Stomach (tissue), 9 donors: ENCODE data around the gene SEMA5A. TPM values are rescaled to one million over a fixed set of nuclear protein-coding genes. Genes with fewer than 3 reads are reported as not detected.

Experiments
- DNase-seq, 2 donors: peaks; one replicate each; pipeline versions ENCODE4 v3.0.0 to v3.0.0-alpha.2; 2013 to 2019
- H3K27ac ChIP-seq, 5 donors: fragments of 200-600 bp in 4 of 5; sonication (generic) in 4 of 5; one replicate each; pipeline ENCODE4 v1.5.1; 2013 to 2019; ENCODE audit warnings: mild to moderate bottlenecking in 1 of 5, moderate library complexity in 1 of 5
- H3K27me3 ChIP-seq, 3 donors: fragments of 200-600 bp; sonication (generic); one replicate each; pipeline ENCODE4 v1.5.1; 2017 to 2019; ENCODE audit warnings: mixed run types in 1 of 3
- H3K36me3 ChIP-seq, 4 donors: fragments of 200-600 bp; sonication (generic); 1 replicate in 3 of 4; 2 replicates in 1 of 4; pipeline ENCODE4 v1.5.1; 2016 to 2019
- H3K4me1 ChIP-seq, 4 donors: fragments of 200-600 bp; sonication (generic); one replicate each; pipeline ENCODE4 v1.5.1; 2016 to 2019
- H3K4me3 ChIP-seq, 4 donors: fragments of 200-600 bp; sonication (generic) in 3 of 4; one replicate each; pipeline ENCODE4 v1.5.1; 2016 to 2019; ENCODE audit warnings: mild to moderate bottlenecking in 1 of 4
- H3K9me3 ChIP-seq, 4 donors: fragments of 200-600 bp; sonication (generic); one replicate each; pipeline ENCODE4 v1.5.1; 2016 to 2019
- CTCF ChIP-seq, 7 experiments: fragments of 450-650 bp in 4 of 7; fragments of 200-600 bp in 3 of 7; sonication (generic) in 3 of 7; IDR thresholded peaks; one replicate each; pipeline ENCODE4 v1.5.1; 2016 to 2019; ENCODE audit warnings: antibody characterized with exemption in 7 of 7, control low read depth in 2 of 7, mild to moderate bottlenecking in 1 of 7
- EP300 ChIP-seq: sonication (generic); formaldehyde crosslinking; IDR thresholded peaks from one replicate; pipeline ENCODE4 v1.6.1; 2017; ENCODE audit warnings: antibody characterized with exemption
- POLR2A ChIP-seq, 4 donors: fragments of 450-650 bp; IDR thresholded peaks; one replicate each; pipeline ENCODE4 v1.6.1; 2016; ENCODE audit warnings: antibody characterized with exemption in 4 of 4, control low read depth in 2 of 4, mild to moderate bottlenecking in 1 of 4, moderate library complexity in 1 of 4
- POLR2AphosphoS5 ChIP-seq, 3 donors: sonication (generic); formaldehyde crosslinking; IDR thresholded peaks; one replicate each; pipeline ENCODE4 v1.6.1; 2016; ENCODE audit warnings: antibody characterized with exemption in 3 of 3
- WGBS, 5 donors: extraction: QIAGEN DNeasy Blood & Tissue Kit in 3 of 5; methylation state at CpG; one replicate each; pipeline versions ENCODE4 v1.1.5 to v1.1.7; 2013 to 2018; 5-methylcytosine and 5-hydroxymethylcytosine counted together
- intact Hi-C: fragments of 100-400 bp; cut with DNase I; formaldehyde crosslinking; loops from one replicate; pipeline ENCODE4 v1.15.1; 2023; ENCODE audit warnings: low total_unique reads
- polyA plus RNA-seq, 3 donors: library from polyadenylated mRNA; stranded (reverse); fragments of 200-250 nt; gene quantifications; one replicate each; pipeline ENCODE4 v1.2.3, GENCODE V29; 2013
- total RNA-seq, 5 donors: library from RNA; depleted of rRNA; stranded (reverse); fragments of >200 nt; gene quantifications; one replicate each; pipeline versions ENCODE4 v1.1.0 to v1.2.3, GENCODE V29; 2014 to 2016
- donor health status: healthy with polysubstance abuse.
- donor health status: Bipolar disorder and iron deficiency.
- donor health status: healthy.

The SEMA5A gene
- total and polyA plus RNA-seq, 8 donors = 0.62 to 26.4 (median 3.2) TPM

DNA sequence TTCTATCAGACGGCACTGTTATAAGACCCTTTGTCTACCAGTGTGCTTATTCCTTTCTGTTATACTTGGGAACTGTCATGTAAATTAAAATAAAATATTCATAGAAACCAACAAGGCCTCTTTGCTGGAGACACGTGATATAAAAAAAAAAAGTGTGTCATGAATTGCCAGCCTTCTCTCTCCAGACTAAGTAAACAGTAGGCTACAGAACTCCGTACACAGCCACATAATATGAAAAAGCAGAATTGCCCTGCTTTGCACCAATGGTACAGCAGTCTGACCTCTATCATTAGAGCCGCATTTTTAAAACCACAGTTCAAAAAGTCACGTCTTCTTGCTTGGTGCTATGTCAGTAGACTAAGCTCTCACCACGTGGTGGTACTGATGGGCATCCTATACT, 231.3 kb downstream of the SEMA5A start:
- no peak overlapping the region for H3K4me3 ChIP-seq
- no peaks in the 10 kb centered on the region for H3K27me3 ChIP-seq
- WGBS, 5 donors = 53 to 69% (median 65%) methylated on average over 6 of the region's 6 CpGs

DNA sequence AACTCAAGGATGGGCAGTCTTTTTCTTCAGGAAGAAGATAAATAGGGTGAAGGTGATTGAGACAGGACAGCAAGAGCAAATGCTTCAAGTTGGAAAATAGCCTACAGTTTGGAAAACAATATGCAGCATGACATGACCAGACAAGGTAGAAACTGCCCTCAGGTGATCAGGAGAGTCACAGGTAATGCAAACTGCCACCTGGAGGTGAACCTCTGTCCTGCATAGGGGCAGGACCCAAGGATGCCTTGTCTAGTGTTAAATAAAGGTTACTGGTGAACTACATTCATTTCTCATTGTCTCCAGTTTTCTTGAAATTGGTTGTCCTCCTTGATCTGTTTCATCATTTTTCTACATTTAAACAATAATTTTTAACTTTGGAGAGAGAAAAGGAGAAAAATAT, 232.1 kb downstream of the SEMA5A start:
- intact Hi-C loops = no loop called here
- TF ChIP-seq CTCF (IDR thresholded peaks at IDR 0.05) (no peak), POLR2AphosphoS5 (IDR thresholded peaks at IDR 0.05) (no peak), POLR2A (IDR thresholded peaks at IDR 0.05) (no peak), EP300 (no peak)
- DNase-seq = no peak

More for the DNA sequence above, 231.3 kb downstream of the SEMA5A start:
- intact Hi-C loops = no loop called here
- H3K36me3 ChIP-seq = no peaks in the 10 kb centered on the region
- H3K27ac ChIP-seq = no peak overlapping the region
- no peak for TF ChIP-seq POLR2A (IDR thresholded peaks at IDR 0.05)
- DNase-seq = no peak
- H3K4me1 ChIP-seq = no peaks in the 10 kb centered on the region
- no peaks in the 10 kb centered on the region for H3K9me3 ChIP-seq

DNA sequence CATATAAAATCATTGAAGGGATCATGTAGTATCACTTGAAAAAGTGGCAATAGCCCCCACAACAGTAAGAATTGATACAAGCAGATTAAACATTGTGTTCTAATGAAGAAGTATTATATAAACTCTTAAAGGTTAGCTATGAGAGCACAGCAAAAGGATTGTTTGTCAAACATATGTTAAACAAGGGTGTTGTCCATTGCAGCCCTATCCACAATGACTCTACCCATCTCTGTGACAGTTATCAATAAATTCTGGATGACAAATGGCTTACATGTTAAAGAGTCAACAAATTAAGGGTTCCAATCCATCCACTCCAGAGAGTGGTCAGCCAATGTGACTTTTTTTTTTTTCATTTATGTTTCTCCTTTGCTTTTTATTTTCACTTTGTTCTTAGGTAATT, 238.7 kb downstream of the SEMA5A start:
- DNase-seq = no peak
- Histone ChIP-seq H3K9me3 (no peaks in the 10 kb centered on the region), H3K4me3 (no peak overlapping the region), H3K27ac (no peak overlapping the region), H3K27me3 (no peaks in the 10 kb centered on the region), H3K4me1 (no peaks in the 10 kb centered on the region), H3K36me3 (no peaks in the 10 kb centered on the region)
- intact Hi-C loops = no loop called here
- no peak for TF ChIP-seq POLR2AphosphoS5 (IDR thresholded peaks at IDR 0.05)
- no peak for TF ChIP-seq CTCF (IDR thresholded peaks at IDR 0.05)
- TF ChIP-seq POLR2A (IDR thresholded peaks at IDR 0.05) = no peak
- TF ChIP-seq EP300 = no peak

More for the DNA sequence above, 232.1 kb downstream of the SEMA5A start:
- Histone ChIP-seq H3K27ac (no peak overlapping the region), H3K9me3 (no peaks in the 10 kb centered on the region), H3K36me3 (no peaks in the 10 kb centered on the region), H3K4me1 (no peaks in the 10 kb centered on the region), H3K27me3 (no peaks in the 10 kb centered on the region), H3K4me3 (no peak overlapping the region)

GRCh38 chr5:9302218-9302617, 243.7 kb downstream of the SEMA5A start:
- no peaks in the 10 kb centered on the region for H3K4me1 ChIP-seq
- TF ChIP-seq POLR2AphosphoS5 (IDR thresholded peaks at IDR 0.05) = no peak
- TF ChIP-seq POLR2A (IDR thresholded peaks at IDR 0.05) = no peak
- TF ChIP-seq CTCF (IDR thresholded peaks at IDR 0.05) = no peak
- no peak for TF ChIP-seq EP300
- H3K27me3 ChIP-seq = no peaks in the 10 kb centered on the region
- intact Hi-C loops = no loop called here
- 79 to 94% (median 87%) methylated on average over 2 of the region's 2 CpGs for WGBS, 5 donors
- H3K27ac ChIP-seq = no peak overlapping the region
- peaks cover 0 to 3% (median 0%) of the 10 kb centered on the region in 4 donors for H3K9me3 ChIP-seq
- DNase-seq = no peak
- no peaks in the 10 kb centered on the region for H3K36me3 ChIP-seq
- no peak overlapping the region for H3K4me3 ChIP-seq

- TF ChIP-seq CTCF (IDR thresholded peaks at IDR 0.05) (no peak), POLR2AphosphoS5 (IDR thresholded peaks at IDR 0.05) (no peak), POLR2A (IDR thresholded peaks at IDR 0.05) (no peak), EP300 (no peak)
- Histone ChIP-seq H3K9me3 (peaks cover 0 to 3% (median 0%) of the 10 kb centered on the region in 4 donors), H3K27me3 (no peaks in the 10 kb centered on the region), H3K4me3 (no peak overlapping the region), H3K27ac (no peak overlapping the region), H3K4me1 (no peaks in the 10 kb centered on the region), H3K36me3 (no peaks in the 10 kb centered on the region)
- no peak for DNase-seq
- 73 to 85% (median 83%) methylated on average over 6 of the region's 6 CpGs for WGBS, 5 donors
- intact Hi-C loops = no loop called here
These were observed 244.7 kb downstream of the SEMA5A start for GRCh38 chr5:9301200-9301599.
